Transverse colon (tissue), 4 donors: ENCODE data around the gene PRSS38.

Experiments
- EP300 ChIP-seq: sonication (generic); formaldehyde crosslinking; IDR thresholded peaks from one replicate; pipeline ENCODE4 v1.6.1; 2017; ENCODE audit warnings: antibody characterized with exemption, low read depth
- POLR2A ChIP-seq: fragments of 450-650 bp; IDR thresholded peaks from one replicate; pipeline ENCODE4 v1.6.1; 2016; ENCODE audit warnings: antibody characterized with exemption, mild to moderate bottlenecking, moderate library complexity
- POLR2AphosphoS5 ChIP-seq, 3 donors: sonication (generic); formaldehyde crosslinking; IDR thresholded peaks; one replicate each; pipeline ENCODE4 v1.6.1; 2016; ENCODE audit warnings: antibody characterized with exemption in 3 of 3
- TF ChIP-seq, protein P1 (sequence below), 5 experiments: fragments of 200-600 bp in 3 of 5; fragments of 450-650 bp in 2 of 5; sonication (generic) in 3 of 5; IDR thresholded peaks; 1 replicate in 2 of 5; 2 replicates in 3 of 5; pipeline ENCODE4 v1.5.1; 2016 to 2017; ENCODE audit warnings: antibody characterized with exemption in 5 of 5, inconsistent platforms in 3 of 5, mild to moderate bottlenecking in 2 of 5, moderate library complexity in 1 of 5

DNA sequence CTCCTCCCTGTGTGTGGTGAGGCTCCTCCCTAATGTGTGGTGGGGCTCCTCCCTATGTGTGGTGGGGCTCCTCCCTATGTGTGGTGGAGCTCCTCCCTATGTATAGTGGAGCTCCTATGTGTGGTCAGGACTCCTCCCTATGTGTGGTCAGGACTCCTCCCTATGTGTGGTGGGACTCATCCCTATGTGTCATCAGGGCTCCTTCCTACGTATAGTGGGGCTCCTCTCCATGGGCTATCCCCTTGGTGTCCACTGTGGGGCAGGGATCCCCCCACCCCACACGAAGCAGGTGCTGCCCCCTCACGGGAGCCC, 29.6 kb downstream of the PRSS38 start:
- TF ChIP-seq, protein P1, sequence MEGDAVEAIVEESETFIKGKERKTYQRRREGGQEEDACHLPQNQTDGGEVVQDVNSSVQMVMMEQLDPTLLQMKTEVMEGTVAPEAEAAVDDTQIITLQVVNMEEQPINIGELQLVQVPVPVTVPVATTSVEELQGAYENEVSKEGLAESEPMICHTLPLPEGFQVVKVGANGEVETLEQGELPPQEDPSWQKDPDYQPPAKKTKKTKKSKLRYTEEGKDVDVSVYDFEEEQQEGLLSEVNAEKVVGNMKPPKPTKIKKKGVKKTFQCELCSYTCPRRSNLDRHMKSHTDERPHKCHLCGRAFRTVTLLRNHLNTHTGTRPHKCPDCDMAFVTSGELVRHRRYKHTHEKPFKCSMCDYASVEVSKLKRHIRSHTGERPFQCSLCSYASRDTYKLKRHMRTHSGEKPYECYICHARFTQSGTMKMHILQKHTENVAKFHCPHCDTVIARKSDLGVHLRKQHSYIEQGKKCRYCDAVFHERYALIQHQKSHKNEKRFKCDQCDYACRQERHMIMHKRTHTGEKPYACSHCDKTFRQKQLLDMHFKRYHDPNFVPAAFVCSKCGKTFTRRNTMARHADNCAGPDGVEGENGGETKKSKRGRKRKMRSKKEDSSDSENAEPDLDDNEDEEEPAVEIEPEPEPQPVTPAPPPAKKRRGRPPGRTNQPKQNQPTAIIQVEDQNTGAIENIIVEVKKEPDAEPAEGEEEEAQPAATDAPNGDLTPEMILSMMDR (IDR thresholded peaks at IDR 0.05): no peak
- TF ChIP-seq EP300 (no peak), POLR2A (no peak), POLR2AphosphoS5 (IDR thresholded peaks at IDR 0.05) (no peak)
